ENCODE results near the gene KCNJ9. TPM values are rescaled to one million over a fixed set of nuclear protein-coding genes. Genes with fewer than 3 reads are reported as not detected.
"Not testable (repeated sequence)": the region's sequence is repeated elsewhere in the genome, so short reads cannot be mapped to it uniquely, and the experiment has no call there.

Gene KCNJ9
- total RNA-seq, 1 donor from 2014 or later = not detected

DNA sequence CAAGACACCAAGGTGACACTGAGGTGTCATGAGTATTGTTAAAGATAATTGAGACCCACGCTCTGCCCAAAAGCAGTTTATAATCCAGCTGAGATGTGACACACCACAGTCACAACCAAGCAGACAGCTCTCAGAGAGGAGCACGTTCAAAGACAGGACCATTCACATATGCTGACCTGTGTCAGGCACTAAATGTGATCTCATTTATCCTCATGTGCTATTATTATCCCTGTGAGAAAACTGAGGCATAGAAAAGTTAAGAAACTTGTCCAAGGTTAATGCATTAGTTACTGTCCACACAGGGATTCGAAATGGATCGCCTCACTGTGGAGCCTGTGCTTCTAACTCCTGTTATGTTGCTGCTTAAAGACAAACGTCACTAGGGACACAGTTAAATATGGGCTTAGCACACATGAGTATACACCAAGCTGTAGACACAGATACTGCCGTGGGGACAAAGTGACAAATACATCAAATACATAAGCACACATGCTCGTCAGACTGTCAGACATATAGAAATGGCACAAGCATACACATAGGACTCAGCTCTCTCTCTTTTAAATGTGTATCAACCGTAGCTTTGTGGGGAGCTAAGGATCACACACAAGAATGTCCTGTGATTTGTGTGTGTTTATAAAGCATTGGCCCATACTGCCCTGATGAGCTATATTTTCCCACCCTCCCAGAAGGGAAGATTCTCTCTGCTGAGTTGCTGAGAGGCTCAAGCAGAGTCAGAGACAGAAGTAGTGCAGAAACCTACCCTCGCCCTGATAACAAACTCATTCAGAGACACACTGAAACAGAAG lies 20.6 kb downstream of the KCNJ9 start:
- intact Hi-C loops (cut with micrococcal nuclease) = loop anchor here (1.0 to 5.0 kb wide), 4 partner anchors 90 to 274 kb away; partner anchors contain the start of gene CASQ1

- intact Hi-C loops (cut with micrococcal nuclease) = loop anchor here (5.0 kb wide), 1 partner anchor 88 kb away; the partner anchor contains the start of gene CASQ1
These were observed 22.5 kb downstream of the KCNJ9 start for GRCh38 chr1:160103658-160104408.

GRCh38 chr1:160104486-160104885 lies 23.1 kb downstream of the KCNJ9 start:
- intact Hi-C loops (cut with micrococcal nuclease) = loop anchor here (5.0 kb wide), 1 partner anchor 88 kb away; the partner anchor contains the start of gene CASQ1

DNA sequence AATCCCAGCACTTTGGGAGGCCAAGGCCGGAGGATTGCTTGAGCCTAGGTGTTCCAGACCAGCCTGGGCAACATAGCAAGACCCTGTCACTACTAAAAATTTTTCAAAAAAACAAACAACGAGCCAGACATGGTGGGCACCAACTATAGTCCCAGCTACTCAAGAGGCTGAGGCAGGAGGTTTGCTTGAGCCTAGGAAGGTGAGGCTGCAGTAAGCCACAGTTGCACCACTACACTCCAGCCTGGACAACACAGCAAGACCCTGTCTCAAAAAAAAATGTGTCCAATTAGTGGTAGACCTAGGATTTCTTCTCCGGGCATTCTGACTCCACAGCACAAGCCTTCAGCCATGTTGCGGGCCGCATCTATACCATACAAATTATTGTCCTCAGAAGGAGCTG lies 23.8 kb downstream of the KCNJ9 start:
- intact Hi-C loops (cut with micrococcal nuclease) = no loop called here

DNA sequence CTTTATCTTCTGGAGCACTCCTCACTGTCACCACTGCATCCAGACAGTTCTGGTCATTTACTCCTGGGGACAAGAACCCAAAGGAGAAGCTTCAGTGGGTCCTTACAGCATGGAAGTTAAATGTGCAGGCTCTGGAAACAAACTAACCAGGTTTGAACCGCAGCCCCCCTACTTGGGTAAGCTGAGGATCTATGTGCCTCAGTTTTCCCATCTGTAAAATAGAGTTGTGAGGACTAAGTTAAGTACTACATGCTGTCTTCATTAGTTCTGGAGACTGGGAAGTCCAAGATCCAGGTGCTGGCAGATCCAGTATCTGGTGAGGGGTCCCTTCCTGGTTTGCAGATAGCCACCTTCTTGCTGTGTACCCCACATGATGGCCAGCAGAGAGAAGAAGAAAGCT lies 26.2 kb downstream of the KCNJ9 start:
- intact Hi-C loops (cut with micrococcal nuclease) = no loop called here

DNA sequence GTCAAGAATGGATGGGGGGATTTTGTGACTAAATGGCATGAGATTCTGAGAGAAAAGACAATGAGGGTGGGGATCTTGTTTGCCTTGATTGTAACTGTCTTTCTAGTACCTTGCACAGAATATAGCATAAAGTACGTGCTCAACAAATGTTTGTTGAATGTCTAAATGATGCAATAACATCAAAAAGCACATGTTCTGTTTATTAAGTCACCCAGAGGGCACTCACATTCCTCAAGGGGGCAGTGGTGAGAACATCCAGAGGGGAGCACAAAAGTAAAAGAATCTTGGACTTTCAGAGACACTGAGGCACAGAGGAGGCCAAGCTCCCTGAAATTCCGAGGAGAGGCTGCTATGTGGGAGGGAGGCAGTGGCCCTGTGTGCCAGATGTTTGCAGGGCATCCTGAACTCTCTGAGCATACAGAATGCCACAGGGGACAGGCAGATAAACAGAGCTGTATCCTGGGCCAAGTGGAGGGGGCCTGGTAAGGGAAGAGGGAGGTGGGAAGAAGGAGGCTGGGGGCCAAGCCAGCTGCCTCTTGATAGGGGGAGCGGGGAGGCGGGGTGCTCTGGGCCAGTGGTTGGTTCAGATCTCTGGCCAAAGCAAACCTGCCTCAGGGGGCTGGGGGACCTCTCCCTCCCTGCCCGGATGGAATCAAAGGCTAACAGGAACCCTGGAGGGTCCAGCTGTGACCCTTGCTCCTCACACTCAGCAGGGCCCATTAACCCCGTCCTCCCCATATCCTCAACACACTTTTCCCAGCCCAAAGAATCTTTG lies 27.7 kb downstream of the KCNJ9 start:
- intact Hi-C loops (cut with micrococcal nuclease) = no loop called here

- intact Hi-C loops (cut with micrococcal nuclease) = no loop called here
These were observed 28.3 kb downstream of the KCNJ9 start for GRCh38 chr1:160109686-160110085.

DNA sequence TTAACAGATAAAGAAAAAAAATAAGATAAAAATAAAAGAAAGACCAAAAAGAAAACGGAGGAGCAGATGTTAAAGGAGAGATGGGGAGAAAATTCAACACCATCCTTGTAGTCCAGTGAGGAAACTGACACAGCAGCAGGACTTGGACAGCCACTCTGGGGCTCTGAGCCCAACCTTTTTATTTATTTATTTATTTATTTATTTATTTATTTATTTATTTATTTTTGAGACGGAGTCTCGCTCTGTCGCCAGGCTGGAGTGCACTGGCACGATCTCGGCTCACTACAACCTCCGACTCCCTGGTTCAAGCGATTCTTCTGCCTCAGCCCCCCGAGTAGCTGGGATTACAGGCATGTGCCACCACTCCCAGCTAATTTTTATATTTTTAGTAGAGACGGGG lies 30.1 kb downstream of the KCNJ9 start:
- intact Hi-C loops (cut with micrococcal nuclease) = not testable (repeated sequence)

DNA sequence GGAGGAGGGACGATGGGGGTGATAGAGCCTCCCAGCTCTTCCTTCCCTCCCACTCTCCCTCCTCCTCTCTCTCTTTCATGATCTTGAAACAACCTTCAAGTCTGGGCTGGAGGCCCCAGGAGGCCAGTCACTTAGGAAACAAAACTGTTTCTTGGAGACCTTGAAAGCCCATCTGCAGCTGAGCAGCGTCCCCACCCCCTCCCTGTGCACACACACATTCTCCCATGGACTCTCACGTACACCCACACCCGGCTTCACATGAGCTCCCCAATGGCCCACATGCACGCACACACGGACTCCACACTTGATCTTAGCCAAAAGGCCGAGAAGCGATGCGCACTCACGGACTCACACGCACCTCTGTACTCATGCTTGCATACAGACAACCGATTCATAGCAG lies 31.0 kb downstream of the KCNJ9 start:
- intact Hi-C loops (cut with micrococcal nuclease) = no loop called here

- intact Hi-C loops (cut with micrococcal nuclease) = no loop called here
These were observed 32.1 kb downstream of the KCNJ9 start for GRCh38 chr1:160113407-160113806.

- intact Hi-C loops (cut with micrococcal nuclease) = no loop called here
These were observed 32.7 kb downstream of the KCNJ9 start for GRCh38 chr1:160114085-160114484.

DNA sequence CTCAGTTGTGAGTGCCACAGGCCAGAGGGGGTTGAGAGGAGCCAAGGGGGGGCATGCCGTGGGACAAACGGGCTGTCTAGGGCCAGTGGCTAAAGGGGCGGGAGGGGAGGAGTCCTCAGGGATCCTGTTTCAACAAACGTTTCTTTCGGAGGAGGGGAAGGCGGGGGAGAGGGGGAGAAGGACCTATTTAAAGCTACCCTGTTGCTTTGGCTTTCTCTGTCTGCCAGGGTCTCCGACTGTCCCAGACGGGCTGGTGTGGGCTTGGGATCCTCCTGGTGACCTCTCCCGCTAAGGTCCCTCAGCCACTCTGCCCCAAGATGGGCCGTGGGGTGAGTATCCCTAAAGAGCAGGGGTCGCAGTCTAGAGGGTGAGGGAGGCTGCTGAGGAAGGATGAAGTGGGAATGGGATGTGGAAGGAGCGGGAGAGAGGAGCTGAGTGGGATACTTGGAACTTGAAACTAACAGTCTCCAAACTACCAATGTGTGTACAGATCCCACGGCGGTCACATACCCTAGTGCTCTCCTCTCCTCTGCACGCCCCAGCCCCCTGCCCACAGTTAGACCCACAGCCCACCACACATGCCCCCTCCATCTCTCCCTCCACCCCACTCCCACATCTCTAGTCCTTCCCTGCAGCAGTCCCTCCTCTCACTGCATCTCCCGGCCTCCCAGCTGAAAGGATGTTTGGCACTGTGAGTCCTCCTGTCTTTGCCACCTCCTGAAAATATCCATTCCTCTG lies 34.4 kb downstream of the KCNJ9 start, which contains the start of gene ATP1A2:
TSS of gene ATP1A2 (plus strand) at position 215 of the 738 bp plus-strand sequence. CDS start at position 318, 103 bp downstream.
- intact Hi-C loops (cut with micrococcal nuclease) = no loop called here

- intact Hi-C loops (cut with micrococcal nuclease) = no loop called here
These were observed 35.2 kb downstream of the KCNJ9 start for GRCh38 chr1:160116283-160117147.

DNA sequence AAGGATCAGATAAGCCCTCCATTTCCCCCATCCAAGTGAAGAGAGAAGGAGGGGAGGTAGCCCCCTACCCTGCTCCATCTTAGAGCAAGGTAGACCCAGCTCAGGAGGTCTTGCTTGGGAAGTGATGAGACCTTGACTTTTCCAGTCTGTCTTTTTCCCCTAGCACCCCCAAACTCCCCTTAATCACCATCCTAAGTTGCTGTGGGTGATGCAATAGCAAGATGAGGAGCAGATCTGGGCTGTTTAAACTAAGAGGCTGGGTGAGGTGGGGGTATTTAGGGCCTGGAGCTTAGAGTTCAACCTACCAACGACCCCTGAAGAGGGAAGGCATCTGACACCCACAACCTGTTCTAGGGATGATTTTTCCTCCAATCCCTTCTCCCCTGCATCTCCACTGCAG lies 36.0 kb downstream of the KCNJ9 start:
- intact Hi-C loops (cut with micrococcal nuclease) = no loop called here

DNA sequence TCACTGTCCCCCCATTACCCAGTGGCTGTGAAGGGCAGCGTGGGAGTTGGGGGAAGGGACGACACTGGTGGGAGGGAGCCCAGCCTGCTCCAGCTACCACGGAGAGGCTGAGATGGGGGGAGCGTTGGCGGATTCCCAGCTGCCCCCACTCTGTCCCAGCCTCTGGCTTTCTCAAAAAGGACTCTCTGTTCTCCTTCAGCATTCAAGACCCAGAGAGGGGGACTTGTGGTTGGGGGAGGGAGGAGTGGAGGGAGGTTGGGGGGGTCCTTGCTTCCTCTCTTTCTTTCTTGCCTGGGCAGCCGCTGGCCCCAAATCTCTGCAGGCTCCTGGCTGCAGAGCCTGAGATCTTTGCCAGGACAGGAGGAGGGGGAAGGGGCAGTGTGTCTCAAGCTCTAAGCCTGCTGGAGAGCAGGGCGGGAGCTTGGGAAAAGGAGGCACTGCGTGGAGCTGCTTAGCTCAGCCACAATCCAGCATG lies 36.4 kb downstream of the KCNJ9 start:
- intact Hi-C loops (cut with micrococcal nuclease) = no loop called here

DNA sequence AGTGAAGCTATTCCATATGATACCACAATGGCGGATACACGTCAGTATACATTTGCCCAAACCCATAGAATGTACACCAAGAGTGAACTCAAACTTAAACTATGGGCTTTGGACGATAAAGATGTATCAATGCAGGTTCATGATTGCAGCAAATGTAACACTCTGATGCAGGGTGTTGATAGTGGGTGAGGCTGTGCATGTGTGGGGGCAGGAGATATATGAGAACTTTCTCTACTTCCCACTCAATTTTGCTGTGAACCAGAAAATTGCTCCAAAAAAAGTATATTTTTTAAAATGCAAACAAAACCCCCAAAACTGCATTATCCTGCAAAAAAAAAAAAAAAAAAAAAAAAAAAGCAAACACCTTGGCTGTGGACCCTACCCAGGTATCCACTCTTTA lies 37.6 kb downstream of the KCNJ9 start:
- intact Hi-C loops (cut with micrococcal nuclease) = no loop called here

DNA sequence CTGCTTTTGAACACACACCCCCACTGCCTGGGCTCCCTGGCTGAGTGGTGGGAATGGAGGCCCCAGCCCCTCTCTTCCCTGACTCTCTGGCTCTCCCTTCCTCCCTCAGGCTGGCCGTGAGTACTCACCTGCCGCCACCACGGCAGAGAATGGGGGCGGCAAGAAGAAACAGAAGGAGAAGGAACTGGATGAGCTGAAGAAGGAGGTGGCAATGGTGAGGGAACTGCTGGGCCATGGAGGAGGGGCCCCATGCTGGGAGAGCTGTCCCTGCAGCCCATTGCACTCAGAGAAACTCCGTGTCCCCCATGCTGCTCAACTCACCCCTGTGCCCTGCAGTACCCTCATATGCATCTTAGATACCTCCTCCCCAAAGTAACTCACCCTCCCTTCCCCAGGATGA lies 39.5 kb downstream of the KCNJ9 start:
- intact Hi-C loops (cut with micrococcal nuclease) = no loop called here

DNA sequence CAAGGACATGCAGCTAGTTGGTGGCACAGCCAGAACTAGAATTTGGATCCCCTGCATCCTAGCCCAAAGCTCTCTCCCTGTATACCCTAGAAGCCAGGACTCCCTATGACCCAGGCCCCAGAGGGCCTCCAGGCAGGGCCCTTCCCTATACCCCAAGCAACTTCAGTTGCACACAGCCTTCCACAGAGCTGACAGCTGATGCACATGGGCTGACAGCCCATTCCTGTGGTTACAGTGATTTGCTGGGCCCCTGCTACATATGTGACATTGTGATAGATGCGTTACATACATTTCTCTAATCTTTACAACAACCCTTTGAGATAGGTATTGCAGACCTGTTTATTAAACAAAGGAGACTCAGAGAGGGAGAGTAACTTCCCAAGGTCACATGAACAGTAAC lies 40.0 kb downstream of the KCNJ9 start:
- intact Hi-C loops (cut with micrococcal nuclease) = no loop called here

DNA sequence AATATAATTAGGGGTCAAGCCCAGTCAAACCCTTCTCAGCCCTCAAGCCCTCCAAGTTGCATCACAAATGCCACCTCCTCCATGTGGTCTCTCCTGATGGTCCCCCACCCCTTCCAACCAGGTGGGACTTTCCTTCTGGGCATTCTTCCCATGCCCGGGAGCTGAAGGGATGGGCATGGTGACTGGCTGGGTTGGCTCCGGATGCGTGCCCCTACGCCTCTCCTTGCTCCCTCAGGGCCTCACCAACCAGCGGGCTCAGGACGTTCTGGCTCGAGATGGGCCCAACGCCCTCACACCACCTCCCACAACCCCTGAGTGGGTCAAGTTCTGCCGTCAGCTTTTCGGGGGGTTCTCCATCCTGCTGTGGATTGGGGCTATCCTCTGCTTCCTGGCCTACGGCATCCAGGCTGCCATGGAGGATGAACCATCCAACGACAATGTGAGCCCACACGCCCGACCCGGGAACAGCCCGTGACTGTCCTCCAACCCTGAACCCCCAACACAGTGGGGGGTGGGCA lies 41.7 kb downstream of the KCNJ9 start:
- intact Hi-C loops (cut with micrococcal nuclease) = no loop called here

GRCh38 chr1:160123726-160124125 lies 42.4 kb downstream of the KCNJ9 start:
- intact Hi-C loops (cut with micrococcal nuclease) = no loop called here

All from T-helper 2 cell treated with Interferon-gamma antibody and Interleukin-4, amounts not matched to agents 100 ng/mL and 5 ng/mL, for 36 hours (primary cell).